ENCODE data around the gene TNFRSF25.
A peak's percentile ranks its signal among the peaks of the same experiment; 100 is the strongest.

- no peak for TF ChIP-seq CTCF (IDR thresholded peaks at IDR 0.05; ENCODE audit: control extremely low read depth in 1 of 3, insufficient read depth in 1 of 3, low read depth in 1 of 3, low read length in 3 of 3)
- TF ChIP-seq EP300 (IDR thresholded peaks at IDR 0.05; ENCODE audit: borderline replicate concordance in 1 of 2, low read depth in 2 of 2, low read length in 2 of 2) = peak in 1 of 2 experiments; percentile 6; a peak in 1 of 3 replicates
Observed at GRCh38 chr1:6477039-6477820, 11.3 kb upstream of the TNFRSF25 start.

Data from H1 (cell line).